Loucy (cell line): Measurements from ENCODE around the gene C1orf174.

Source experiments
- EZH2phosphoT487 ChIP-seq: fragments of 200-600 bp; IDR thresholded peaks from 2 replicates; pipeline ENCODE4 v1.6.1; 2018; ENCODE audit warnings: antibody characterized with exemption, mild to moderate bottlenecking, moderate library complexity, borderline replicate concordance
- TF ChIP-seq, protein P1 (sequence below): fragments of 200-600 bp; sonication (generic); conservative IDR thresholded peaks from 2 replicates; pipeline ENCODE4 v1.5.1; 2014; ENCODE audit warnings: mild to moderate bottlenecking, antibody characterized with exemption, low read length

DNA sequence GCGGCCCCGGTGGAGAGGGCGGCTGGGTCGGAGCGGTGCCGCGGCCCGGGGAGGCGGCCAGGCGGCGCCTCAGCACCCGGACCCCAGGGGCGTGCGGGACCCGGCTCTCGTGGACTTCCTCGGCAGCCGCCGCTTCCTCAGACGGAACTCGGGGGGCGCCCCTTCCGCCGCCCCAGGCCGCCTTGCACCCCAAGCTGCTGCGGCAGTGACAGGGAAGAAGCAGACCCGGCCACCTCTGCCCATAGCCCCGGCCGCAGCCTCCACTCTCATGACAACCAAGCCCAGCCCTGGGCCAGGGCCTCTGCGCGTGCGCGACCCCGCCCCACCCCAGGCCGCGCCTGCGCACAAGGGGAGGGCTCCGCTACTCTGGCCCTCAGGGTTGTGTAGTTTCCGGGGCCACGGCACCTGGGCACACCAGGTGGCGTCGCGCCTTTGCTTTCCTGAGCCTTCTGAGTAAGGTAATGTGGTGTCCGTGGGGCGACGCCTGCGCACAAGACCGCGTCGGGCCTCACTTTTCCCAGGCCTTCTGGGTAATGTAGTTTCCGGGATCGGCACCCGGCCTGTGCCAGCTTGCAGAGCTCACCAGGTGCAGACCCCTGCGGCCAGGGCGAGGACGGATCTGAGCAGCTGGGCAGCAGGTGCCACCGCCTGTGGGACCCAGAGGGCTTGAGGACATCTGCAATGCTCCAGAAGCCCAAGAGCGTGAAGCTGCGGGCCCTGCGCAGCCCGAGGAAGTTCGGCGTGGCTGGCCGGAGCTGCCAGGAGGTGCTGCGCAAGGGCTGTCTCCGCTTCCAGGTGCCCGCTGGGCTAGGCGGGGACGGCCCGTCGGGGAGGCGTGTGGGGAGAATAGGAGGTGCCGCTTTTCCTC lies 42.9 kb downstream of the C1orf174 start, which contains the start of the genes CEP104 and DFFB:
- TF ChIP-seq, protein P1, sequence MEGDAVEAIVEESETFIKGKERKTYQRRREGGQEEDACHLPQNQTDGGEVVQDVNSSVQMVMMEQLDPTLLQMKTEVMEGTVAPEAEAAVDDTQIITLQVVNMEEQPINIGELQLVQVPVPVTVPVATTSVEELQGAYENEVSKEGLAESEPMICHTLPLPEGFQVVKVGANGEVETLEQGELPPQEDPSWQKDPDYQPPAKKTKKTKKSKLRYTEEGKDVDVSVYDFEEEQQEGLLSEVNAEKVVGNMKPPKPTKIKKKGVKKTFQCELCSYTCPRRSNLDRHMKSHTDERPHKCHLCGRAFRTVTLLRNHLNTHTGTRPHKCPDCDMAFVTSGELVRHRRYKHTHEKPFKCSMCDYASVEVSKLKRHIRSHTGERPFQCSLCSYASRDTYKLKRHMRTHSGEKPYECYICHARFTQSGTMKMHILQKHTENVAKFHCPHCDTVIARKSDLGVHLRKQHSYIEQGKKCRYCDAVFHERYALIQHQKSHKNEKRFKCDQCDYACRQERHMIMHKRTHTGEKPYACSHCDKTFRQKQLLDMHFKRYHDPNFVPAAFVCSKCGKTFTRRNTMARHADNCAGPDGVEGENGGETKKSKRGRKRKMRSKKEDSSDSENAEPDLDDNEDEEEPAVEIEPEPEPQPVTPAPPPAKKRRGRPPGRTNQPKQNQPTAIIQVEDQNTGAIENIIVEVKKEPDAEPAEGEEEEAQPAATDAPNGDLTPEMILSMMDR = peak; percentile 41
- TF ChIP-seq EZH2phosphoT487 = no peak
